H1 (cell line): Measurements from ENCODE around the gene NEBL. TPM values are rescaled to one million over a fixed set of nuclear protein-coding genes. Genes with fewer than 3 reads are reported as not detected.

Experiments
- CTCF ChIA-PET: fragments of 300-600 bp; sonication (Branson Sonifier 250); formaldehyde crosslinking; loops from one replicate; lab custom pipeline; 2021; ENCODE audit not compliant: partially characterized antibody; lab: Charles Lee
- POLR2A ChIA-PET: fragments of 300-600 bp; sonication (Branson Sonifier 250); formaldehyde crosslinking; loops from one replicate; lab custom pipeline; 2021; ENCODE audit warnings: inconsistent platforms; ENCODE audit not compliant: partially characterized antibody; lab: Charles Lee
- DNase-seq, 2 experiments: peaks; one replicate each; pipeline versions ENCODE4 v3.0.0 to v3.0.0-alpha.2; 2010 to 2022; ENCODE audit warnings: low spot score in 2 of 2, low read depth in 1 of 2, mixed read lengths in 1 of 2
- FAIRE-seq: peaks from 2 replicates; lab custom pipeline; 2011; peaks lifted over from hg19 to GRCh38; lab: Jason Lieb, UNC
- H2AFZ ChIP-seq: 2 replicates; pipeline ENCODE4 v1.8.1; 2012; ENCODE audit warnings: low read length, inconsistent platforms
- H2AK5ac ChIP-seq: 2 replicates; pipeline ENCODE4 v1.6.1; 2013; ENCODE audit warnings: low read depth, low read length
- H2BK120ac ChIP-seq: replicated peaks from 2 replicates; pipeline ENCODE3; 2013; ENCODE audit warnings: low read depth, low read length, inconsistent platforms
- H2BK12ac ChIP-seq: 2 replicates; pipeline ENCODE4 v1.6.1; 2013; ENCODE audit warnings: low read depth, low read length
- H2BK15ac ChIP-seq: 2 replicates; pipeline ENCODE4 v1.6.1; 2013; ENCODE audit warnings: low read length
- H2BK20ac ChIP-seq: 2 replicates; pipeline ENCODE4 v1.6.1; 2013; ENCODE audit warnings: low read length
- H2BK5ac ChIP-seq: 2 replicates; pipeline ENCODE4 v1.6.1; 2013; ENCODE audit warnings: low read depth, low read length
- H3K14ac ChIP-seq: 2 replicates; pipeline ENCODE4 v1.6.1; 2013; ENCODE audit warnings: inconsistent platforms; ENCODE audit not compliant: insufficient read length
- H3K18ac ChIP-seq: 2 replicates; pipeline ENCODE4 v1.6.1; 2013; ENCODE audit warnings: low read length; ENCODE audit errors: extremely low read depth
- H3K23ac ChIP-seq: 2 replicates; pipeline ENCODE4 v1.6.1; 2013; ENCODE audit warnings: inconsistent platforms; ENCODE audit not compliant: insufficient read length
- H3K23me2 ChIP-seq: 2 replicates; pipeline ENCODE4 v1.6.1; 2013; ENCODE audit warnings: low read depth, low read length
- H3K27ac ChIP-seq: 2 replicates; pipeline ENCODE4 v1.6.1; 2011; ENCODE audit warnings: low read depth, low read length, inconsistent platforms
- H3K27me3 ChIP-seq, 4 experiments: replicated peaks in 1 of 4; 1 replicate in 1 of 4; 2 replicates in 3 of 4; pipeline versions ENCODE4 v1.6.1 to v1.8.1; 2011 to 2013; ENCODE audit warnings: low read length in 3 of 4, mild to moderate bottlenecking in 3 of 4, inconsistent platforms in 2 of 4, mixed read lengths in 2 of 4, moderate library complexity in 1 of 4; ENCODE audit not compliant: control insufficient read depth in 3 of 4, insufficient read depth in 3 of 4; ENCODE audit errors: extremely low read depth in 1 of 4
- H3K36me3 ChIP-seq, 4 experiments: 2 replicates each; pipeline versions ENCODE4 v1.6.1 to v1.8.1; 2011 to 2013; ENCODE audit warnings: mild to moderate bottlenecking in 4 of 4, low read length in 3 of 4, moderate library complexity in 2 of 4, control low read depth in 1 of 4, inconsistent platforms in 1 of 4; ENCODE audit not compliant: insufficient read depth in 4 of 4, control insufficient read depth in 2 of 4
- H3K4ac ChIP-seq: replicated peaks from 2 replicates; pipeline ENCODE3; 2013; ENCODE audit warnings: low read length, low read depth, mixed read lengths, inconsistent platforms; ENCODE audit not compliant: insufficient read length
- H3K4me1 ChIP-seq, 4 experiments: replicated peaks in 1 of 4; 1 replicate in 1 of 4; 2 replicates in 3 of 4; pipeline versions ENCODE4 v1.6.1 to v1.8.1; 2011 to 2013; ENCODE audit warnings: low read length in 3 of 4, inconsistent platforms in 2 of 4, mixed read lengths in 1 of 4; ENCODE audit not compliant: insufficient read depth in 4 of 4, control insufficient read depth in 3 of 4
- H3K4me2 ChIP-seq, 2 experiments: 2 replicates each; pipeline versions ENCODE4 v1.6.1 to v1.8.1; 2011 to 2013; ENCODE audit warnings: low read depth in 2 of 2, low read length in 2 of 2, control low read depth in 1 of 2, inconsistent platforms in 1 of 2, mild to moderate bottlenecking in 1 of 2; ENCODE audit not compliant: insufficient read depth in 1 of 2
- H3K4me3 ChIP-seq, 4 experiments: fragments of 200-600, 300-600 bp in 1 of 4; sonication (generic), shearing (Covaris generic), sonication (Bioruptor Twin) in 1 of 4; 2 replicates each; pipeline versions ENCODE4 v1.5.1 to v1.8.1; 2011 to 2016; ENCODE audit warnings: low read length in 4 of 4, low read depth in 3 of 4, control low read depth in 2 of 4, inconsistent platforms in 2 of 4, mild to moderate bottlenecking in 2 of 4, mixed read lengths in 1 of 4, moderate library complexity in 1 of 4; ENCODE audit not compliant: insufficient read depth in 2 of 4; ENCODE audit errors: extremely low read depth in 1 of 4
- H3K56ac ChIP-seq: replicated peaks from 2 replicates; pipeline ENCODE3; 2013; ENCODE audit warnings: low read depth, mild to moderate bottlenecking, mixed read lengths, low read length, inconsistent platforms; ENCODE audit not compliant: insufficient read length
- H3K79me1 ChIP-seq: 2 replicates; pipeline ENCODE4 v1.6.1; 2013; ENCODE audit warnings: low read depth, low read length, control low read depth
- H3K79me2 ChIP-seq, 2 experiments: 2 replicates each; pipeline versions ENCODE4 v1.6.1 to v1.8.1; 2012 to 2013; ENCODE audit warnings: low read length in 2 of 2, mild to moderate bottlenecking in 2 of 2, inconsistent platforms in 1 of 2; ENCODE audit not compliant: insufficient read depth in 2 of 2, control insufficient read depth in 1 of 2
- H3K9ac ChIP-seq, 4 experiments: replicated peaks in 1 of 4; 1 replicate in 1 of 4; 2 replicates in 3 of 4; pipeline versions ENCODE4 v1.6.1 to v1.8.1; 2011 to 2013; ENCODE audit warnings: low read depth in 3 of 4, low read length in 3 of 4, control low read depth in 2 of 4, mild to moderate bottlenecking in 2 of 4, moderate library complexity in 2 of 4, inconsistent platforms in 1 of 4; ENCODE audit errors: extremely low read depth in 1 of 4
- H3K9me3 ChIP-seq, 2 experiments: 2 replicates each; pipeline versions ENCODE4 v1.6.1 to v1.8.1; 2012 to 2013; ENCODE audit warnings: mild to moderate bottlenecking in 2 of 2, moderate library complexity in 2 of 2, control low read depth in 1 of 2, inconsistent platforms in 1 of 2, low read depth in 1 of 2, low read length in 1 of 2, mixed read lengths in 1 of 2; ENCODE audit not compliant: insufficient read depth in 2 of 2
- H4K20me1 ChIP-seq, 2 experiments: replicated peaks in 1 of 2; 2 replicates each; pipeline versions ENCODE3 to v1.8.1; 2011 to 2013; ENCODE audit warnings: inconsistent platforms in 2 of 2, low read length in 2 of 2, mild to moderate bottlenecking in 1 of 2; ENCODE audit not compliant: insufficient read depth in 2 of 2, control insufficient read depth in 1 of 2
- H4K5ac ChIP-seq: 2 replicates; pipeline ENCODE4 v1.6.1; 2013; ENCODE audit warnings: low read length, low read depth, mixed read lengths, inconsistent platforms; ENCODE audit not compliant: insufficient read length
- H4K8ac ChIP-seq: 2 replicates; pipeline ENCODE4 v1.8.0; 2013; ENCODE audit warnings: mild to moderate bottlenecking, moderate library complexity, low read length, inconsistent platforms; ENCODE audit not compliant: insufficient read depth; ENCODE audit errors: extremely low read depth
- H4K91ac ChIP-seq: replicated peaks from 2 replicates; pipeline ENCODE3; 2013; ENCODE audit warnings: low read length, mixed read lengths, inconsistent platforms; ENCODE audit not compliant: insufficient read length
- EZH2 ChIP-seq: fragments of 200-600 bp; sonication (generic); IDR thresholded peaks from 2 replicates; pipeline ENCODE4 v1.7.1; 2012; ENCODE audit warnings: low read depth, mild to moderate bottlenecking, moderate library complexity, low read length, inconsistent platforms; ENCODE audit not compliant: severe bottlenecking
- FOSL1 ChIP-seq: IDR thresholded peaks from 2 replicates; pipeline ENCODE4 v1.6.1; 2011; ENCODE audit warnings: mild to moderate bottlenecking, low read depth, low read length, moderate library complexity; ENCODE audit not compliant: insufficient read depth
- WGBS, 2 experiments: shearing (Covaris generic) in 1 of 2; methylation state at CpG; one replicate each; pipeline versions ENCODE4 v1.1.6 to v1.1.7; 2013 to 2015; ENCODE audit warnings: low lambda C conversion rate in 2 of 2, mixed read lengths in 2 of 2, inconsistent platforms in 1 of 2, low coverage in 1 of 2, missing lambda C conversion rate in 1 of 2; ENCODE audit not compliant: insufficient replicate concordance in 2 of 2, insufficient coverage in 1 of 2, insufficient read length in 1 of 2; ENCODE audit errors: extremely low coverage in 1 of 2, missing lambda C conversion rate in 1 of 2; 5-methylcytosine and 5-hydroxymethylcytosine counted together
- polyA plus RNA-seq, 7 experiments: library from polyadenylated mRNA; depleted of rRNA in 3 of 7; stranded (reverse) in 5 of 7; unstranded in 2 of 7; fragments of >200 nt in 5 of 7; fragments of 200-250 nt in 2 of 7; gene quantifications; 1 replicate in 5 of 7; 2 replicates in 1 of 7; 4 replicates in 1 of 7; pipeline versions ENCODE4 v1.2.1 to v1.2.3, GENCODE V29; 2011 to 2013; ENCODE audit warnings: missing spikeins in 2 of 7, mixed read lengths in 2 of 7
- total RNA-seq: library from RNA; stranded (reverse); fragmentation: NEBNext Ultra II Directional; extraction: Animal tissue kit (Norgen Biotek cat#: 25700); gene quantifications from 2 replicates; pipeline ENCODE4 v1.2.1, GENCODE V29; 2021
- TF ChIP-seq, protein P1 (sequence below), 3 experiments: IDR thresholded peaks; 1 replicate in 2 of 3; 2 replicates in 1 of 3; pipeline versions ENCODE4 v1.5.1 to v1.6.1; 2011; ENCODE audit warnings: low read length in 3 of 3, mild to moderate bottlenecking in 3 of 3, inconsistent platforms in 2 of 3, low read depth in 1 of 3, moderate library complexity in 1 of 3; ENCODE audit not compliant: insufficient read depth in 1 of 3; ENCODE audit errors: control extremely low read depth in 1 of 3

Gene NEBL
- total and polyA plus RNA-seq, 2 of the 8 experiments (the other 6 are each of a cell fraction or from before 2014, with no cell fraction given): 7.5 to 10.5 TPM

DNA sequence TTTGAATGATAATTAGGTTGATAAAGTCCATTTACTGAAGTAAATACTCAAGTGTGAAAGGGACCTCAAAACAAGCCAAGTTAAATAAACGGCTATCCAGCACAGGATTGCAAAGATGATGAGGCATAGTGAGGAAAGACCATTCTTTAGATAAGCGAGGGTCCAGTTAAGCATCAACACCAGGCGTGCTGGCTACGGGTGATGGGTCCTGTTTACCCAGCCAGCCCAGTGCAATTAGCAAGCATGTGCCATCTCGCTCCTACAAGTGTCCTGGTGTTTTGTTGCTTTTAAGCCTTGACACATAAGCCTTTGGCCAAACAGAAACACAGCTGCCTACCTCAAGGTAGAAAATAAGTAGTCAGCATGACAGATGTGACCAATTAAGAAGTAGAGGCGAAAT lies 7.1 kb downstream of the NEBL start:
- no peak overlapping the region; a peak in 1 of 4 replicates for H3K4me2 ChIP-seq
- H3K36me3 ChIP-seq: no peaks in the 10 kb centered on the region
- H2BK120ac ChIP-seq: no peak overlapping the region
- no peak overlapping the region for H2AK5ac ChIP-seq
- H3K4me3 ChIP-seq: no peak overlapping the region
- no peaks in the 10 kb centered on the region for H4K20me1 ChIP-seq
- H3K79me2 ChIP-seq: no peaks in the 10 kb centered on the region
- H3K56ac ChIP-seq: no peak overlapping the region
- no peak for FAIRE-seq
- no peaks in the 10 kb centered on the region for H3K23me2 ChIP-seq
- no peak overlapping the region for H3K23ac ChIP-seq
- no peak overlapping the region for H2BK20ac ChIP-seq
- TF ChIP-seq, protein P1, sequence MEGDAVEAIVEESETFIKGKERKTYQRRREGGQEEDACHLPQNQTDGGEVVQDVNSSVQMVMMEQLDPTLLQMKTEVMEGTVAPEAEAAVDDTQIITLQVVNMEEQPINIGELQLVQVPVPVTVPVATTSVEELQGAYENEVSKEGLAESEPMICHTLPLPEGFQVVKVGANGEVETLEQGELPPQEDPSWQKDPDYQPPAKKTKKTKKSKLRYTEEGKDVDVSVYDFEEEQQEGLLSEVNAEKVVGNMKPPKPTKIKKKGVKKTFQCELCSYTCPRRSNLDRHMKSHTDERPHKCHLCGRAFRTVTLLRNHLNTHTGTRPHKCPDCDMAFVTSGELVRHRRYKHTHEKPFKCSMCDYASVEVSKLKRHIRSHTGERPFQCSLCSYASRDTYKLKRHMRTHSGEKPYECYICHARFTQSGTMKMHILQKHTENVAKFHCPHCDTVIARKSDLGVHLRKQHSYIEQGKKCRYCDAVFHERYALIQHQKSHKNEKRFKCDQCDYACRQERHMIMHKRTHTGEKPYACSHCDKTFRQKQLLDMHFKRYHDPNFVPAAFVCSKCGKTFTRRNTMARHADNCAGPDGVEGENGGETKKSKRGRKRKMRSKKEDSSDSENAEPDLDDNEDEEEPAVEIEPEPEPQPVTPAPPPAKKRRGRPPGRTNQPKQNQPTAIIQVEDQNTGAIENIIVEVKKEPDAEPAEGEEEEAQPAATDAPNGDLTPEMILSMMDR (IDR thresholded peaks at IDR 0.05; ENCODE audit: control extremely low read depth in 1 of 3, insufficient read depth in 1 of 3, low read depth in 1 of 3, low read length in 3 of 3): no peak
- TF ChIP-seq FOSL1 (no peak), EZH2 (no peak)
- TF ChIP-seq, all 59 proteins: peak for 0
- no peak for DNase-seq
- Histone ChIP-seq H3K27ac (no peak overlapping the region), H4K91ac (no peak overlapping the region), H3K9ac (no peak overlapping the region), H2AFZ (peak overlapping the region; percentile 61; the same call in 1 of the 2 replicates), H3K4me1 (peaks cover 0 to 13% (median 6%) of the 10 kb centered on the region in 4 experiments; a peak in 6 of 7 replicates), H3K14ac (no peak overlapping the region), H2BK12ac (no peak overlapping the region), H3K27me3 (no peaks in the 10 kb centered on the region), H2BK5ac (no peak overlapping the region), H4K8ac (no peak overlapping the region), H3K79me1 (no peaks in the 10 kb centered on the region), H3K9me3 (no peaks in the 10 kb centered on the region), H4K5ac (no peak overlapping the region), H3K4ac (no peak overlapping the region), H2BK15ac (no peak overlapping the region), H3K18ac (no peak overlapping the region)
- CTCF ChIA-PET: no interaction called here
- WGBS, 2 experiments: 78% methylated on average over 6 of the region's 6 CpGs; no CpG with 5 or more reads in 1 of the 2 experiments
- POLR2A ChIA-PET: no interaction called here
